ENCODE results near the gene COL4A2.

Gene COL4A2

GRCh38 chr13:110402299-110403069 lies 95.4 kb downstream of the COL4A2 start:
- no peak for DNase-seq (ENCODE audit: low spot score)

DNA sequence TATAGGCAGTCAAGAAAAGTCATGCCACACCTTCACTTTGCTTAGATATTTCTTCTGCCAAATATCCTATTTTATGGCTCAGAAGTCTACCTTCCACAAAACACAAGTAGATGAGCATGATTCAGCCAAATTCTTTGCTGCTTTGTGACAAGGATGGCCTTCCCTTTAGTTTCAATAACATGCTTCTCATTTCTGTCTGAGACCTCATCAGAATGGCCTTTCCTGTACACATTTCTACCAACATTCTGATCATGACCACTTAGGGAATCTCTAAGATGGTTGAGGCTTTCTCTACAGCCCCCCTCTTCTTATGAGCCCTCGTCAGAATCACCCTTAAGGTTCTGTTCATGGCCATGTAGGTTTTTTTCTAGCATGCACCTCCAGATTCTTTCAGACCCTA lies 96.2 kb downstream of the COL4A2 start:
- DNase-seq (ENCODE audit: low spot score): no peak

- no peak for DNase-seq (ENCODE audit: low spot score)
These were observed 96.6 kb downstream of the COL4A2 start for GRCh38 chr13:110403721-110404120.

DNA sequence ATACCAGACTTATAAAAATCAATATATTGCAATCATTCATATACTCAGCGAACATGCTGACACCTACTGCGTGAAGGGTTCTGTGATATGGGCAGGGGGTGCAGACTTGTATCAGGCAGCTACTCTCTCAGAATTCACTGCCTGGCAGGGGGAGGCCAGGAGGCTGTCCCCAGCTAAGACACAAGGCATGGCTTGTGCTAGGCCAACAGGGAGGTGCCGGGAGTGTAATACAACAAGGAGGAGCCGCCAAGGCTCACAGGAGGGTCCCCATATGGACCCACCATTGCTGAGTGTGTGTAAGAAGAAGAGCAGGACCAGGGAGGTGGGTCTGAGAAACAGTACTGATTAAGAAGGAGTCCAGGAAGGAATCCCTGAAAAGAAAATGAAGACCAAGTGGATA lies 97.2 kb downstream of the COL4A2 start:
- DNase-seq (ENCODE audit: low spot score): no peak

GRCh38 chr13:110405597-110406450 lies 98.7 kb downstream of the COL4A2 start:
- DNase-seq (ENCODE audit: low spot score): no peak

GRCh38 chr13:110407021-110407420 lies 99.9 kb downstream of the COL4A2 start:
- DNase-seq (ENCODE audit: low spot score): no peak

GRCh38 chr13:110407531-110407930 lies 100.4 kb downstream of the COL4A2 start:
- no peak for DNase-seq (ENCODE audit: low spot score)

- DNase-seq (ENCODE audit: low spot score): no peak
These were observed 101.2 kb downstream of the COL4A2 start for GRCh38 chr13:110408286-110408685.

DNA sequence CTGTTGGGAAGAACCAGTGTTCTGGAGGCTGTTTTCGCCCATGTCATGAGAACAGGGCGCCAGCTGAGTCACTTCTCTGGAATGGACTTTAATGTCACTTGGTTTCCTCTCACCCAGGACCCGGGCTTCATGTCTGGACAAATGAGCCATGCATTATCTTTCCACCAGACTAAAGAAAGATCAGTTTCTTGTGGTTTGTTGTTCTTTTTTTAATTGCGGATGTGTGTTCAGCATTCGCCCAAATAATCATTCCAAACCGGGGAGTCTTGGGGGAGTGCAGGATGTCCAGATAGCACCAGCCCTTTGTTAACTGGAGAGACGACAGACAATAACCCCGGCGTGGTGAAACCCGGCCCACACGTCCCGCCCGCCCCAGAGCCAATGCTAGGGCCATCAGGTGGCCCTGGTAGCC lies 102.5 kb downstream of the COL4A2 start:
- DNase-seq (ENCODE audit: low spot score): no peak

DNA sequence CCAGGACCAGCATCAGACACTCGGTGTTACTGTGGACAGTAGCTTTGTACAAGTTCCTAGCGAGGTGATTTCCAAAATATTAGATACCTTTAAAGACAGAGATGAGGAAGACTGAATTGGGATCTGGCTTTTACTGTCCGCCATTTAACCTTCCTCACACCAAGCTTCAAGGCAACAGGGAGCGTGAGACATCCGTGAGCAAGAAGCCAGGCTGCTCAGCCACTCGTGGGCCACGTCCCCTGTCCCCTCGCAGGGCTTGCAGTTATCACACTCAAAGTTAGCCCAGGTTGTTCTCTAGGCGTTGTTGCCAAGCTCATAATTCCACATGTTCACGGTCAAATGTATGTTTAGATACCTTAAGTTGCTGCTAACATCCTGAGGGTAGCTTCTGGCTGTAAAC lies 102.9 kb downstream of the COL4A2 start:
- no peak for DNase-seq (ENCODE audit: low spot score)

GRCh38 chr13:110410936-110411687 lies 104.0 kb downstream of the COL4A2 start:
- no peak for DNase-seq (ENCODE audit: low spot score)

DNA sequence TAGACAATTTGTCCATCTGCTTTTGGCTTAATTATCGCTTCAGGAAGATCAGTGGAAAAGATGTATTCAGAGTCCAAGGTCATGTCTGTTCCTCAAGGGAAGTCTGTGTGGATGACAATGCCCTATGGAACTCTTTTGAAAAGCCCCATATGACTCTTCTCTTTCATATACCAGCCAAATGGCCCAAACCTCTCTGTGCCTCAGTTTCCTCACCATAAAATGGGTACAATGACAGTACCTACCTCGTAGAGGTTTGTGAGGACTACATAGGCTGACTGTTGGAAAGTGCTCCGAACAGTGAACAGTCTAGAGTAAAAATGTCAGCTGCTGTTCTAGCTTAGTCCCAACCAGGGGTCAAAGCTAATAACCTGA lies 104.6 kb downstream of the COL4A2 start:
- no peak for DNase-seq (ENCODE audit: low spot score)

- peak; percentile 65 for DNase-seq (ENCODE audit: low spot score)
These were observed 105.2 kb downstream of the COL4A2 start for GRCh38 chr13:110412132-110412914.

DNA sequence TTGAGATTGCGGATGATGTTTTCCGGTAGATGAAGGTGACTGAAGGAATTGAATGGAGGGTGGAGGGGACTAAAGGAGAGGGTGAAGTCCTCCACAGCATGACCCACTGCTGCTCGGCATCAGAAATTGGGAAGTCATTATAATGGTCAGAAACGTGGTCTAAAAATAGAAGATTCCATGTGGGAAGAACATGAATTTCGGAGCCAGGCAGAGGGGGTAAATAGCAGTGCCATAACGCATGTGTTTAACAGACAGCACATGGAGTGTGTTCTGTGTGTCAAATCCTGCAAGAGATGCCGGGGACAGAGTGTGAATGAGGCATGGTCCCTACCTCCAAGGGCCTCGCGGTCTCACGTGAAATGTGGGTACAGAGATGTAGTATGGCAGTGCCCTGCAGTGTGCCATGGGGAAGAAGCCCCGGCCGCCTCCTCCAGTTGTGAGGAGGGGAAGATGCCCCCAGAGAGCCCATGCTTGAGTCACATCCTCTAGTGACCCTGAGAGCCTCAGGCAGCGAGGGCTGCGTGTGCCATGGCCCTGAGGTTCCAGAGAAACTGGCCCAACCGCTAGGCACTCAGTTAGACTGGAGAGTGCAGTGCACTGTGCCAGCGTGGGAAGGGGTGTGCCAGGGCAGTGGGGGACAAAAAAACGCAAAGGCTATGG lies 106.1 kb downstream of the COL4A2 start:
- no peak for DNase-seq (ENCODE audit: low spot score)

- DNase-seq (ENCODE audit: low spot score): no peak
These were observed 106.6 kb downstream of the COL4A2 start for GRCh38 chr13:110413676-110414040.

GRCh38 chr13:110414283-110414682 lies 107.2 kb downstream of the COL4A2 start:
- no peak for DNase-seq (ENCODE audit: low spot score)

- DNase-seq (ENCODE audit: low spot score): no peak
These were observed 107.8 kb downstream of the COL4A2 start for GRCh38 chr13:110414931-110415330.

DNA sequence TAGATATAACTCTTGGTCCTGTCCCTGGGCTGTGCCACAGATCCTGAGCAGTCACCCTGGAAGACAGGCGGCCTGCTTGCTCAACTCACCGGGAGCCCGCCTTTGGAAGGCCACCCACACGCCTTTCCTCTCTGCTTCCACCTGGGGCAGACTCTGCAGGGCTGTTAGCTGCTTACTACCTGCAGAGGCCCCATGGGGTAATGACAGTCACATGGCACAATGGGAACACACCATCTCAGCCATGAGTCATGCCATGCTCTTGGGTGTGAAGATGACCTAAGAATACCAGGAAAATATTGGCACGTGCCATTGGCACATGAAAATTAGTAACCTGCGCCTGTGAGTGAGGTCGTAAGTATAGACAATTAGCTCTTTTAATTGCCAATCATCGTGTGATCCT lies 108.6 kb downstream of the COL4A2 start:
- DNase-seq (ENCODE audit: low spot score): no peak

GRCh38 chr13:110416131-110417025 lies 109.3 kb downstream of the COL4A2 start:
- DNase-seq (ENCODE audit: low spot score): no peak

GRCh38 chr13:110418944-110419343 lies 111.9 kb downstream of the COL4A2 start:
- no peak for DNase-seq (ENCODE audit: low spot score)
